ENCODE results near the gene SLC37A2.

Gene SLC37A2

GRCh38 chr11:125100136-125100535, 37.0 kb downstream of the SLC37A2 start:
- TF ChIP-seq TAF1 (IDR thresholded peaks at IDR 0.05; ENCODE audit: borderline replicate concordance, low read depth, low read length) (no peak), POLR2A (IDR thresholded peaks at IDR 0.05; ENCODE audit: low read depth, low read length) (no peak), POLR2AphosphoS5 (IDR thresholded peaks at IDR 0.05; ENCODE audit: low read depth, low read length) (no peak)
- FAIRE-seq: no peak

GRCh38 chr11:125101596-125101995, 38.5 kb downstream of the SLC37A2 start:
- FAIRE-seq: no peak
- TF ChIP-seq POLR2A (IDR thresholded peaks at IDR 0.05; ENCODE audit: low read depth, low read length): no peak
- TF ChIP-seq POLR2AphosphoS5 (IDR thresholded peaks at IDR 0.05; ENCODE audit: low read depth, low read length): no peak
- TF ChIP-seq TAF1 (IDR thresholded peaks at IDR 0.05; ENCODE audit: borderline replicate concordance, low read depth, low read length): no peak

More at GRCh38 chr11:125100136-125100535, 37.0 kb downstream of the SLC37A2 start:
- DNase-seq (ENCODE audit: insufficient read length): no peak

GRCh38 chr11:125102025-125102424, 38.9 kb downstream of the SLC37A2 start:
- no peak for FAIRE-seq
- TF ChIP-seq TAF1 (IDR thresholded peaks at IDR 0.05; ENCODE audit: borderline replicate concordance, low read depth, low read length): no peak
- no peak for TF ChIP-seq POLR2A (IDR thresholded peaks at IDR 0.05; ENCODE audit: low read depth, low read length)
- no peak for TF ChIP-seq POLR2AphosphoS5 (IDR thresholded peaks at IDR 0.05; ENCODE audit: low read depth, low read length)

More at GRCh38 chr11:125101596-125101995, 38.5 kb downstream of the SLC37A2 start:
- DNase-seq (ENCODE audit: insufficient read length): no peak

GRCh38 chr11:125102510-125102909, 39.4 kb downstream of the SLC37A2 start:
- no peak for DNase-seq (ENCODE audit: insufficient read length)
- TF ChIP-seq TAF1 (IDR thresholded peaks at IDR 0.05; ENCODE audit: borderline replicate concordance, low read depth, low read length) (no peak), POLR2AphosphoS5 (IDR thresholded peaks at IDR 0.05; ENCODE audit: low read depth, low read length) (no peak), POLR2A (IDR thresholded peaks at IDR 0.05; ENCODE audit: low read depth, low read length) (no peak)
- no peak for FAIRE-seq

More at GRCh38 chr11:125102025-125102424, 38.9 kb downstream of the SLC37A2 start:
- DNase-seq (ENCODE audit: insufficient read length): no peak

- FAIRE-seq (no peak), DNase-seq (ENCODE audit: insufficient read length) (no peak)
- TF ChIP-seq POLR2AphosphoS5 (IDR thresholded peaks at IDR 0.05; ENCODE audit: low read depth, low read length) (no peak), TAF1 (IDR thresholded peaks at IDR 0.05; ENCODE audit: borderline replicate concordance, low read depth, low read length) (no peak), POLR2A (IDR thresholded peaks at IDR 0.05; ENCODE audit: low read depth, low read length) (no peak)
Observed at GRCh38 chr11:125105926-125106325, 42.8 kb downstream of the SLC37A2 start.

- DNase-seq (ENCODE audit: insufficient read length): no peak
- no peak for FAIRE-seq
- TF ChIP-seq TAF1 (IDR thresholded peaks at IDR 0.05; ENCODE audit: borderline replicate concordance, low read depth, low read length) (no peak), POLR2A (IDR thresholded peaks at IDR 0.05; ENCODE audit: low read depth, low read length) (no peak), POLR2AphosphoS5 (IDR thresholded peaks at IDR 0.05; ENCODE audit: low read depth, low read length) (no peak)
Observed at GRCh38 chr11:125108469-125108868, 45.4 kb downstream of the SLC37A2 start.

- no peak for DNase-seq (ENCODE audit: insufficient read length)
- TF ChIP-seq POLR2A (IDR thresholded peaks at IDR 0.05; ENCODE audit: low read depth, low read length): no peak
- no peak for TF ChIP-seq TAF1 (IDR thresholded peaks at IDR 0.05; ENCODE audit: borderline replicate concordance, low read depth, low read length)
- no peak for TF ChIP-seq POLR2AphosphoS5 (IDR thresholded peaks at IDR 0.05; ENCODE audit: low read depth, low read length)
- peak; percentile 9 for FAIRE-seq
Observed at GRCh38 chr11:125110506-125110905, 47.4 kb downstream of the SLC37A2 start.

GRCh38 chr11:125111001-125111342, 47.9 kb downstream of the SLC37A2 start:
- TF ChIP-seq TAF1 (IDR thresholded peaks at IDR 0.05; ENCODE audit: borderline replicate concordance, low read depth, low read length) (no peak), POLR2A (IDR thresholded peaks at IDR 0.05; ENCODE audit: low read depth, low read length) (no peak), POLR2AphosphoS5 (IDR thresholded peaks at IDR 0.05; ENCODE audit: low read depth, low read length) (no peak)
- FAIRE-seq (no peak), DNase-seq (ENCODE audit: insufficient read length) (no peak)

- TF ChIP-seq TAF1 (IDR thresholded peaks at IDR 0.05; ENCODE audit: borderline replicate concordance, low read depth, low read length): peak; percentile 41; the same call in 1 of the 2 replicates
- TF ChIP-seq POLR2A (IDR thresholded peaks at IDR 0.05; ENCODE audit: low read depth, low read length): peak; percentile 60; the same call in 1 of the 2 replicates
- 0 out of 2 replicates have a peak, but pooled peaks have one; percentile 32 for TF ChIP-seq POLR2AphosphoS5 (IDR thresholded peaks at IDR 0.05; ENCODE audit: low read depth, low read length)
Observed at GRCh38 chr11:125111343-125112207, 48.5 kb downstream of the SLC37A2 start, which contains the start of gene TMEM218. TMEM218 (minus strand) TSS chr11:125111626; CDS start chr11:125102241, 9,385 bp downstream.

GRCh38 chr11:125112208-125112604, 49.1 kb downstream of the SLC37A2 start:
- no peak for DNase-seq (ENCODE audit: insufficient read length)
- peak; percentile 9 for FAIRE-seq
- TF ChIP-seq TAF1 (IDR thresholded peaks at IDR 0.05; ENCODE audit: borderline replicate concordance, low read depth, low read length) (no peak), POLR2A (IDR thresholded peaks at IDR 0.05; ENCODE audit: low read depth, low read length) (no peak), POLR2AphosphoS5 (IDR thresholded peaks at IDR 0.05; ENCODE audit: low read depth, low read length) (no peak)

More at GRCh38 chr11:125111343-125112207, 48.5 kb downstream of the SLC37A2 start, which contains the start of gene TMEM218:
- FAIRE-seq: peak; percentile 100
- peak; percentile 87 for DNase-seq (ENCODE audit: insufficient read length)

- DNase-seq (ENCODE audit: insufficient read length): no peak
- TF ChIP-seq TAF1 (IDR thresholded peaks at IDR 0.05; ENCODE audit: borderline replicate concordance, low read depth, low read length) (no peak), POLR2AphosphoS5 (IDR thresholded peaks at IDR 0.05; ENCODE audit: low read depth, low read length) (no peak), POLR2A (IDR thresholded peaks at IDR 0.05; ENCODE audit: low read depth, low read length) (no peak)
- no peak for FAIRE-seq
Observed at GRCh38 chr11:125114518-125114917, 51.4 kb downstream of the SLC37A2 start.

Measured in GM12892 (cell line).